RWPE2 (cell line): ENCODE measurements around the gene IBTK.
"Not testable (repeated sequence)": the region's sequence is repeated elsewhere in the genome, so short reads cannot be mapped to it uniquely, and the experiment has no call there.

Experiments
- ATAC-seq: fragments of 200-7000 bp; cut with Tn5 transposase; 3 replicates; pipeline ENCODE4 v1.9.1; 2021; ENCODE audit warnings: low read depth
- DNase-seq: peaks from one replicate; pipeline ENCODE4 v3.0.0-alpha.2; 2020; ENCODE audit warnings: low spot score
- H3K27ac ChIP-seq: fragments of 450-650 bp; 2 replicates; pipeline ENCODE4 v1.5.1; 2017; ENCODE audit warnings: mild to moderate bottlenecking; ENCODE audit not compliant: poor library complexity, severe bottlenecking
- H3K27me3 ChIP-seq: fragments of 250-450 bp; sonication (Bioruptor Pico); 2 replicates; pipeline ENCODE4 v1.5.1; 2021; ENCODE audit warnings: mild to moderate bottlenecking, moderate library complexity; ENCODE audit not compliant: insufficient read depth, poor library complexity, severe bottlenecking
- H3K36me3 ChIP-seq: fragments of 250-450 bp; sonication (Bioruptor Pico); 2 replicates; pipeline ENCODE4 v1.5.1; 2020; ENCODE audit warnings: low read depth, mild to moderate bottlenecking, moderate library complexity
- H3K4me1 ChIP-seq: fragments of 250-450 bp; sonication (Bioruptor Pico); 2 replicates; pipeline ENCODE4 v1.5.1; 2021; ENCODE audit warnings: mild to moderate bottlenecking, moderate library complexity; ENCODE audit not compliant: insufficient read depth, poor library complexity, severe bottlenecking
- H3K4me3 ChIP-seq: fragments of 250-450 bp; sonication (Bioruptor Pico); 2 replicates; pipeline ENCODE4 v1.5.1; 2021; ENCODE audit warnings: mild to moderate bottlenecking, moderate library complexity; ENCODE audit not compliant: severe bottlenecking
- H3K9me3 ChIP-seq: fragments of 250-450 bp; sonication (Bioruptor Pico); 2 replicates; pipeline ENCODE4 v1.5.1; 2021; ENCODE audit warnings: mild to moderate bottlenecking, moderate library complexity; ENCODE audit not compliant: severe bottlenecking
- TF ChIP-seq, protein P1 (sequence below): fragments of 450-650 bp; IDR thresholded peaks from one replicate; pipeline ENCODE4 v1.5.1; 2017; ENCODE audit warnings: mild to moderate bottlenecking, moderate library complexity; ENCODE audit not compliant: poor library complexity, severe bottlenecking

IBTK gene

DNA sequence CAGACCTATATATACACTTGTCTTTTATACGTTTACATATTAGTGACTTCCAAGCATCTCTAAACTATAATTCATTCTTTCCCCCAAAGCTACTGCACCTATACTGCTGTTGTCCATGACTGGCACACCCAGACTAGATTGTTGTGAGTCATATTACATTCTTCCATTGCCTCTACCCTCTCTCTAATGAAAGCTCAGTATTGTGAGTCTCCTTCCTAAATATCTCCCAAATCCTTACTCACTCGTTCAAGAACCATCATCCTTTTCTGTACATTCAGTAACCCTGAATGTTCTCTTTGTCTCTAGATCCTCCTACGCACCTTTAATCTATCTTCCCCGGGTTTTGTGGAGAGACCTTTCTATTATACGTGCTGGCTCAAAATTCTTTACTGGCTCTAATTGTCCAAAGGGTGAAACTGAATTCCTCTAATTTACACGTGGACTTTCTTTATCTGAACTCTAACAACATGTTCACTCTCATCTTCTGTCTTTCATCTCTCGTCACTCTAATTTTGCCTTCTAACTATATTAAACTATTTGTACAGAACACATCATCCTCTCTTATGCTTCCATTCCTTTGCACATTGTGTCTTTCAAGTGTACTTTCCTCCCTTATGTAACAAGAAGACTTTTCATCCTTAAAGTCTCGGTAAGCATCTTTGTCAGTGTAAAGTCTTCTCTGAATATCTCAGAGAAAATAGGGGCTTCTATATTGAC lies 109.3 kb downstream of the IBTK start:
- TF ChIP-seq, protein P1, sequence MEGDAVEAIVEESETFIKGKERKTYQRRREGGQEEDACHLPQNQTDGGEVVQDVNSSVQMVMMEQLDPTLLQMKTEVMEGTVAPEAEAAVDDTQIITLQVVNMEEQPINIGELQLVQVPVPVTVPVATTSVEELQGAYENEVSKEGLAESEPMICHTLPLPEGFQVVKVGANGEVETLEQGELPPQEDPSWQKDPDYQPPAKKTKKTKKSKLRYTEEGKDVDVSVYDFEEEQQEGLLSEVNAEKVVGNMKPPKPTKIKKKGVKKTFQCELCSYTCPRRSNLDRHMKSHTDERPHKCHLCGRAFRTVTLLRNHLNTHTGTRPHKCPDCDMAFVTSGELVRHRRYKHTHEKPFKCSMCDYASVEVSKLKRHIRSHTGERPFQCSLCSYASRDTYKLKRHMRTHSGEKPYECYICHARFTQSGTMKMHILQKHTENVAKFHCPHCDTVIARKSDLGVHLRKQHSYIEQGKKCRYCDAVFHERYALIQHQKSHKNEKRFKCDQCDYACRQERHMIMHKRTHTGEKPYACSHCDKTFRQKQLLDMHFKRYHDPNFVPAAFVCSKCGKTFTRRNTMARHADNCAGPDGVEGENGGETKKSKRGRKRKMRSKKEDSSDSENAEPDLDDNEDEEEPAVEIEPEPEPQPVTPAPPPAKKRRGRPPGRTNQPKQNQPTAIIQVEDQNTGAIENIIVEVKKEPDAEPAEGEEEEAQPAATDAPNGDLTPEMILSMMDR, result no peak
- ATAC-seq, result no peak
- no peak overlapping the region for H3K27ac ChIP-seq
- H3K36me3 ChIP-seq, result no peaks in the 10 kb centered on the region
- no peak overlapping the region for H3K4me3 ChIP-seq
- no peaks in the 10 kb centered on the region for H3K27me3 ChIP-seq
- DNase-seq, result no peak
- no peaks in the 10 kb centered on the region for H3K4me1 ChIP-seq
- H3K9me3 ChIP-seq, result no peaks in the 10 kb centered on the region

DNA sequence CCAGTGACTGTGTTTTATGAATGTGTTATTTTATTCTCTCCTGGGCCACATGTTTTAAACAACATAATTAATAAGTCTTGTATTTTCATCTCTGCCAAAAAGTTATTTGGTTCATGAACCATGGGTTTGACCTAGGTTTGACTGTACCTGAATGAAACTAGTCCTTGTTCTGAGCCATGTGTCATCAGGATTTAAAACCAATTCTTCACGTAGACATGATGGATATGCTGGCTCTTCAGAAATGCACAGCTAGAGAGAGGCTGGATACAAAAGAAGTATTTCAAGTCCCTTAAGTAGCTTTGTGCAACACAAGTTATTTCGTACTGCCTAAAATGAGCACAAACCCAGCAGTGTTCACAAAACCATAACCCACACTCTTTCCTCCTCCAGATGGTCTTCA lies 116.1 kb downstream of the IBTK start:
- ATAC-seq (no peak), DNase-seq (no peak)
- TF ChIP-seq, protein P1, result no peak
- Histone ChIP-seq H3K4me3 (no peak overlapping the region), H3K27me3 (no peaks in the 10 kb centered on the region), H3K9me3 (no peaks in the 10 kb centered on the region), H3K36me3 (no peaks in the 10 kb centered on the region), H3K27ac (no peak overlapping the region), H3K4me1 (no peaks in the 10 kb centered on the region)

DNA sequence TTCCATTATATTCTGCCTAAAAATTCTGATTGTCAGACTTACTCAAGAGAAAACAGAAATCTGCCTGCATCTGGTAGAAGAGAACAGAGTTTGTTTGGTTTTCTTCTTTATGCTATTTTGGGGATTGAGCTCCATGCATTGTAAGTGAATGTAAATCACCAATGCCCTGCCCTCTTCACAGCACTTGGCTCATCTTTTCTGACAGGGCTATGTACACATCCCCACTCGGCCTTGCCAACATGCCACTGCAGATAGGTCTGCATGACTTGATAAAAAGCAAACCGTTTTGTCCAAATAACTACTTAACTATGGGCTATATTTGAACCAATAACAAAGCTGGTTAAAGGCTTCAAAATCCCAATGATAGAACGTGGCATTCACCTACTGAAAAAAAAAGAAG lies 117.7 kb downstream of the IBTK start:
- TF ChIP-seq, protein P1, result no peak
- H3K4me1 ChIP-seq, result no peaks in the 10 kb centered on the region
- no peak overlapping the region for H3K27ac ChIP-seq
- no peaks in the 10 kb centered on the region for H3K9me3 ChIP-seq
- no peaks in the 10 kb centered on the region for H3K27me3 ChIP-seq
- no peaks in the 10 kb centered on the region for H3K36me3 ChIP-seq
- no peak overlapping the region for H3K4me3 ChIP-seq
- DNase-seq, result no peak
- no peak for ATAC-seq

DNA sequence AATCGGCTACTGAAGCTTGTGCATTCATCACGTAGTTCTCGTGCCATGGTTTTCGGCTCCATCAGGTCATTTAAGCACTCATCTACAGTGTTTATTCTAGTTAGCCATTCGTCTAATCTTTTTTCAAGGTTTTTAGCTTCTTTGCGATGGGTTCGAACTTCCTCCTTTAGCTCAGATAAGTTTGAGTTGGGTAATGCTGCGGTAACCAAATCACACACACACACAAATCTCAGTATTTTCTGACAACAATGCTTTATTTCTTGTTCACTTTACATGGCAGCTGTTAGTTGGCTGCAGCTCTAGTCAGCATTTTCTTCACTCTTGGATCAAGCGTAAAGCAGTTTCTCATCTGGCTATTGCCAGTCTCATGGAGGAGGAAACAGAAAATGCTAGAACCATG lies 118.6 kb downstream of the IBTK start:
- H3K27me3 ChIP-seq, ATAC-seq, H3K4me3 ChIP-seq, H3K27ac ChIP-seq, DNase-seq, H3K4me1 ChIP-seq, H3K9me3 ChIP-seq, H3K36me3 ChIP-seq: not testable (repeated sequence)

DNA sequence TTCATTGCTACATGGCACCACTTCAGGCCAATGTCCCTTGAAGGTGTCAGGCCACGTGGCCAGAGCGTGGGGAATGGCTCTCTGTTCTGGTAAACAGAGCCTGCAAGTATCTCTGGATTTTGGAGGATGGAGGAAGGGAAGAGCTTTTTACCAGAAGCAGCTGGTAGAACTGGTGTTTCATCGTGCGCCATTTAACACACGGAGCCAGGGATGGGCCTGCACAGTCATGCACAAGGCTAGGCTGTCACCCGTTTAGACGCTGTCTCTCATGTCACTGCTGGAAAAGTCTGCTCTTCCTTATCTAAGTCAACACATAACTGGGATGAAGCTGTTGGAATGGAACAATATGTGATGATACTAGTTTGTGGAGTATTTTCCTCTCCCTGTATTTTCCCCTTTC lies 123.9 kb downstream of the IBTK start:
- ATAC-seq (no peak), DNase-seq (no peak)
- no peak overlapping the region for H3K27ac ChIP-seq
- H3K27me3 ChIP-seq, result no peaks in the 10 kb centered on the region
- H3K36me3 ChIP-seq, result no peaks in the 10 kb centered on the region
- H3K4me3 ChIP-seq, result no peak overlapping the region
- TF ChIP-seq, protein P1, result no peak
- no peaks in the 10 kb centered on the region for H3K9me3 ChIP-seq
- H3K4me1 ChIP-seq, result no peaks in the 10 kb centered on the region
